ENCODE measurements around the gene AMN1.
A peak's percentile ranks its signal among the peaks of the same experiment; 100 is the strongest.
"Not testable (repeated sequence)": the region's sequence is repeated elsewhere in the genome, so short reads cannot be mapped to it uniquely, and the experiment has no call there.

Gene AMN1

GRCh38 chr12:31689921-31690320, 38.9 kb downstream of the AMN1 start:
- H3K9me3 Mint-ChIP-seq; H3K4me3 Mint-ChIP-seq; H3K27me3 Mint-ChIP-seq; H3K36me3 Mint-ChIP-seq (ENCODE audit: insufficient read depth); H3K4me1 Mint-ChIP-seq (ENCODE audit: low read depth in 2 of 2); DNase-seq; ATAC-seq (replicated peaks); H3K27ac Mint-ChIP-seq: not testable (repeated sequence)

- DNase-seq (no peak), ATAC-seq (replicated peaks) (peak; percentile 40)
- H3K27me3 Mint-ChIP-seq: no peaks in the 10 kb centered on the region
- H3K4me3 Mint-ChIP-seq: no peak overlapping the region
- H3K27ac Mint-ChIP-seq: peak overlapping the region in 1 of 2 donors; percentile 63
- H3K4me1 Mint-ChIP-seq (ENCODE audit: low read depth in 2 of 2): peaks cover 3 to 4% of the 10 kb centered on the region in 2 donors
- peaks cover 3 to 4% of the 10 kb centered on the region in 2 donors for H3K9me3 Mint-ChIP-seq
- peaks cover 8% of the 10 kb centered on the region for H3K36me3 Mint-ChIP-seq (ENCODE audit: insufficient read depth)
Observed at GRCh38 chr12:31687101-31687527, 41.7 kb downstream of the AMN1 start.

- H3K27ac Mint-ChIP-seq: no peak overlapping the region
- H3K4me1 Mint-ChIP-seq (ENCODE audit: low read depth in 2 of 2): peaks cover 4 to 5% of the 10 kb centered on the region in 2 donors
- H3K9me3 Mint-ChIP-seq: peaks cover 3 to 7% of the 10 kb centered on the region in 2 donors
- no peak overlapping the region for H3K4me3 Mint-ChIP-seq
- H3K36me3 Mint-ChIP-seq (ENCODE audit: insufficient read depth): peaks cover 7% of the 10 kb centered on the region
- DNase-seq (no peak), ATAC-seq (replicated peaks) (no peak)
- no peaks in the 10 kb centered on the region for H3K27me3 Mint-ChIP-seq
Observed at GRCh38 chr12:31685801-31686200, 43.0 kb downstream of the AMN1 start.

GRCh38 chr12:31682136-31682962, 46.5 kb downstream of the AMN1 start:
- ATAC-seq (replicated peaks) (peak; percentile 98), DNase-seq (peak; percentile 64 to 78 (median 68))
- H3K4me1 Mint-ChIP-seq (ENCODE audit: low read depth in 2 of 2): peaks cover 4 to 5% of the 10 kb centered on the region in 2 donors
- H3K36me3 Mint-ChIP-seq (ENCODE audit: insufficient read depth): peaks cover 7% of the 10 kb centered on the region
- H3K9me3 Mint-ChIP-seq: peaks cover 3 to 7% of the 10 kb centered on the region in 2 donors
- peak overlapping the region in 1 of 2 donors; percentile 9 for H3K4me3 Mint-ChIP-seq
- no peaks in the 10 kb centered on the region for H3K27me3 Mint-ChIP-seq
- peak overlapping the region; percentile 4 to 32 for H3K27ac Mint-ChIP-seq

- H3K27me3 Mint-ChIP-seq: no peaks in the 10 kb centered on the region
- H3K27ac Mint-ChIP-seq: no peak overlapping the region
- no peak for ATAC-seq (replicated peaks)
- no peaks in the 10 kb centered on the region for H3K36me3 Mint-ChIP-seq (ENCODE audit: insufficient read depth)
- DNase-seq: no peak
- no peak overlapping the region for H3K4me3 Mint-ChIP-seq
- no peaks in the 10 kb centered on the region for H3K9me3 Mint-ChIP-seq
- H3K4me1 Mint-ChIP-seq (ENCODE audit: low read depth in 2 of 2): no peaks in the 10 kb centered on the region
Observed at GRCh38 chr12:31672521-31672920, 56.3 kb downstream of the AMN1 start.

- not testable (repeated sequence) for H3K27me3 Mint-ChIP-seq; H3K36me3 Mint-ChIP-seq (ENCODE audit: insufficient read depth); DNase-seq; H3K9me3 Mint-ChIP-seq; H3K27ac Mint-ChIP-seq; H3K4me1 Mint-ChIP-seq (ENCODE audit: low read depth in 2 of 2); H3K4me3 Mint-ChIP-seq; ATAC-seq (replicated peaks)
Observed at GRCh38 chr12:31669582-31669981, 59.2 kb downstream of the AMN1 start.

GRCh38 chr12:31669020-31669419, 59.8 kb downstream of the AMN1 start:
- H3K4me3 Mint-ChIP-seq: no peak overlapping the region
- no peaks in the 10 kb centered on the region for H3K4me1 Mint-ChIP-seq (ENCODE audit: low read depth in 2 of 2)
- DNase-seq: no peak
- ATAC-seq (replicated peaks): no peak
- no peaks in the 10 kb centered on the region for H3K36me3 Mint-ChIP-seq (ENCODE audit: insufficient read depth)
- H3K27me3 Mint-ChIP-seq: no peaks in the 10 kb centered on the region
- no peak overlapping the region for H3K27ac Mint-ChIP-seq
- H3K9me3 Mint-ChIP-seq: no peaks in the 10 kb centered on the region

- Mint-ChIP-seq H3K4me3 (no peak overlapping the region), H3K4me1 (ENCODE audit: low read depth in 2 of 2) (peaks cover 0 to 5% of the 10 kb centered on the region in 2 donors), H3K27ac (no peak overlapping the region), H3K27me3 (no peaks in the 10 kb centered on the region), H3K9me3 (no peaks in the 10 kb centered on the region), H3K36me3 (ENCODE audit: insufficient read depth) (no peaks in the 10 kb centered on the region)
- ATAC-seq (replicated peaks) (no peak), DNase-seq (no peak)
Observed at GRCh38 chr12:31664038-31664437, 64.8 kb downstream of the AMN1 start.

GRCh38 chr12:31663576-31663975, 65.2 kb downstream of the AMN1 start:
- peaks cover 2 to 6% of the 10 kb centered on the region in 2 donors for H3K4me1 Mint-ChIP-seq (ENCODE audit: low read depth in 2 of 2)
- H3K27ac Mint-ChIP-seq: no peak overlapping the region
- H3K27me3 Mint-ChIP-seq: no peaks in the 10 kb centered on the region
- no peaks in the 10 kb centered on the region for H3K36me3 Mint-ChIP-seq (ENCODE audit: insufficient read depth)
- DNase-seq (no peak), ATAC-seq (replicated peaks) (no peak)
- H3K4me3 Mint-ChIP-seq: no peak overlapping the region
- H3K9me3 Mint-ChIP-seq: no peaks in the 10 kb centered on the region

- H3K4me3 Mint-ChIP-seq: no peak overlapping the region
- H3K27me3 Mint-ChIP-seq: no peaks in the 10 kb centered on the region
- no peaks in the 10 kb centered on the region for H3K36me3 Mint-ChIP-seq (ENCODE audit: insufficient read depth)
- no peak overlapping the region for H3K27ac Mint-ChIP-seq
- ATAC-seq (replicated peaks) (no peak), DNase-seq (no peak)
- no peaks in the 10 kb centered on the region for H3K9me3 Mint-ChIP-seq
- H3K4me1 Mint-ChIP-seq (ENCODE audit: low read depth in 2 of 2): peaks cover 5 to 9% of the 10 kb centered on the region in 2 donors
Observed at GRCh38 chr12:31662176-31662849, 66.5 kb downstream of the AMN1 start.

- Mint-ChIP-seq H3K36me3 (ENCODE audit: insufficient read depth) (no peaks in the 10 kb centered on the region), H3K27ac (peak within 1 kb of the TSS; percentile 92 to 96), H3K27me3 (no peaks in the 10 kb centered on the region), H3K9me3 (no peaks in the 10 kb centered on the region), H3K4me3 (peak within 1 kb of the TSS; percentile 83 to 85), H3K4me1 (ENCODE audit: low read depth in 2 of 2) (peaks cover 5 to 9% of the 10 kb centered on the region in 2 donors)
- ATAC-seq (replicated peaks) (peak; percentile 99), DNase-seq (peak; percentile 86 to 87 (median 86))
Observed at GRCh38 chr12:31659087-31659942, 69.5 kb downstream of the AMN1 start, which contains the start of gene ETFBKMT. Gene ETFBKMT, plus strand, starts transcription at chr12:31659688. Its CDS starts 2,266 bp downstream, at chr12:31661954.

- peak overlapping the region; percentile 92 to 96 for H3K27ac Mint-ChIP-seq
- ATAC-seq (replicated peaks): peak; percentile 9
Observed at GRCh38 chr12:31658471-31659086, 70.2 kb downstream of the AMN1 start.

GRCh38 chr12:31655792-31656191, 73.0 kb downstream of the AMN1 start:
- Mint-ChIP-seq H3K27me3 (no peaks in the 10 kb centered on the region), H3K27ac (no peak overlapping the region)
- ATAC-seq (replicated peaks): no peak

More at GRCh38 chr12:31658471-31659086, 70.2 kb downstream of the AMN1 start:
- H3K4me3 Mint-ChIP-seq: peak overlapping the region; percentile 83 to 85
- no peak for DNase-seq
- H3K27me3 Mint-ChIP-seq: no peaks in the 10 kb centered on the region
- no peaks in the 10 kb centered on the region for H3K9me3 Mint-ChIP-seq
- H3K36me3 Mint-ChIP-seq (ENCODE audit: insufficient read depth): no peaks in the 10 kb centered on the region
- H3K4me1 Mint-ChIP-seq (ENCODE audit: low read depth in 2 of 2): peaks cover 5 to 9% of the 10 kb centered on the region in 2 donors

More at GRCh38 chr12:31655792-31656191, 73.0 kb downstream of the AMN1 start:
- H3K4me3 Mint-ChIP-seq: no peak overlapping the region
- DNase-seq: no peak
- H3K4me1 Mint-ChIP-seq (ENCODE audit: low read depth in 2 of 2): peaks cover 16% of the 10 kb centered on the region in 2 donors
- H3K9me3 Mint-ChIP-seq: no peaks in the 10 kb centered on the region
- H3K36me3 Mint-ChIP-seq (ENCODE audit: insufficient read depth): no peaks in the 10 kb centered on the region

Data from effector memory CD8-positive, alpha-beta T cell (primary cell).